C4-2B (cell line): ENCODE data around the gene ATXN1.
"Not testable (repeated sequence)": the region's sequence is repeated elsewhere in the genome, so short reads cannot be mapped to it uniquely, and the experiment has no call there.

Experiments
- H3K27ac ChIP-seq: fragments of 450-650 bp; 2 replicates; pipeline ENCODE4 v1.5.1; 2017
- ZFX ChIP-seq: fragments of 450-650 bp; IDR thresholded peaks from 2 replicates; pipeline ENCODE4 v1.6.1; 2017
- TF ChIP-seq, protein P1 (sequence below): fragments of 450-650 bp; conservative IDR thresholded peaks from 2 replicates; pipeline ENCODE4 v1.5.1; 2017; ENCODE audit warnings: mild to moderate bottlenecking

Gene ATXN1

DNA sequence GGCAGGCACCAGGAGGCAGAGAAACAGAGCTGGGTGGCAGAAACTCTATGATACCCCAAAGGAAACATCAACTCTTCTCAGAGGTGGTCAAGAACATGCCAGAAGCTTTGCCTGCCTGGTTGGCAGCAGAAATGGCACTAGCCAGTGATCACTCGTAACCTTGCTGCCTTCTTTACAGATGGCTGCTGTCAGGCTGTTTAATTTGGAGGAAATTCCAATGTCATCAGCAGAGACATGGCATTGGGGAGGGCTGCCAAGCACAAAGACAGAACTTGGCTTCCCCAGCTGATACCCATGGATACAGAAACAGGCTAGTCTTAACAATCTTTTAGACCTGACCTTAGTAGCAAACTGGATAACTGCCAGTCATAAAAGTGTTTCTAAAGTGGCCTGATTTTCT lies 369.2 kb downstream of the ATXN1 start:
- TF ChIP-seq, protein P1, sequence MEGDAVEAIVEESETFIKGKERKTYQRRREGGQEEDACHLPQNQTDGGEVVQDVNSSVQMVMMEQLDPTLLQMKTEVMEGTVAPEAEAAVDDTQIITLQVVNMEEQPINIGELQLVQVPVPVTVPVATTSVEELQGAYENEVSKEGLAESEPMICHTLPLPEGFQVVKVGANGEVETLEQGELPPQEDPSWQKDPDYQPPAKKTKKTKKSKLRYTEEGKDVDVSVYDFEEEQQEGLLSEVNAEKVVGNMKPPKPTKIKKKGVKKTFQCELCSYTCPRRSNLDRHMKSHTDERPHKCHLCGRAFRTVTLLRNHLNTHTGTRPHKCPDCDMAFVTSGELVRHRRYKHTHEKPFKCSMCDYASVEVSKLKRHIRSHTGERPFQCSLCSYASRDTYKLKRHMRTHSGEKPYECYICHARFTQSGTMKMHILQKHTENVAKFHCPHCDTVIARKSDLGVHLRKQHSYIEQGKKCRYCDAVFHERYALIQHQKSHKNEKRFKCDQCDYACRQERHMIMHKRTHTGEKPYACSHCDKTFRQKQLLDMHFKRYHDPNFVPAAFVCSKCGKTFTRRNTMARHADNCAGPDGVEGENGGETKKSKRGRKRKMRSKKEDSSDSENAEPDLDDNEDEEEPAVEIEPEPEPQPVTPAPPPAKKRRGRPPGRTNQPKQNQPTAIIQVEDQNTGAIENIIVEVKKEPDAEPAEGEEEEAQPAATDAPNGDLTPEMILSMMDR: no peak
- TF ChIP-seq ZFX: no peak
- no peak overlapping the region; the same call in 1 of the 2 replicates for H3K27ac ChIP-seq

GRCh38 chr6:16391451-16391912 lies 369.8 kb downstream of the ATXN1 start:
- no peak overlapping the region; the same call in 1 of the 2 replicates for H3K27ac ChIP-seq
- no peak for TF ChIP-seq ZFX
- TF ChIP-seq, protein P1: no peak

DNA sequence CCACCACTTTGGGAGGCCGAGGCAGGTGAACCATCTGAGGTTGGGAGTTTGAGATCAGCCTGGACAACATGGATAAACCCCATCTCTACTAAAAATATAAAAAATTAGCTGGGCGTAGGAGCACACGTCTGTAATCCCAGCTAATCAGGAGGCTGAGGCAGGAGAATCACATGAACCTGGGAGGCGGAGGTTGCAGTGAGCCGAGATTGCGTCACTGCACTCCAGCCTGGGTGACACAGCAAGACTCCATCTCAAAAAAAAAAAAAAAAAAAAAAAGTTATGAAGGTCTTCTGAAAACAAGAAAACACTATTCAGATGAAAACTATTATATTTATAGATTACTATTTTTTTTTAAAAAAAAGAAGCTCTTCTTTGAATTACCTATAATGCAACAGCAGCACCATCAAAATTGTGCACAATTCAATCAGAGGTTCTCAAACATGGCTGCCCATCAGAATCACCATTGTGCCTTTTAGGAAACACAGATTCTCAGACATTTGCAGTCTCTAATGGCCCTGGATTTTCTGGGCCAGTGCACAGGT lies 370.3 kb downstream of the ATXN1 start:
- not testable (repeated sequence) for H3K27ac ChIP-seq

GRCh38 chr6:16389642-16390041 lies 371.6 kb downstream of the ATXN1 start:
- TF ChIP-seq, protein P1: no peak
- TF ChIP-seq ZFX: no peak
- no peak overlapping the region for H3K27ac ChIP-seq

DNA sequence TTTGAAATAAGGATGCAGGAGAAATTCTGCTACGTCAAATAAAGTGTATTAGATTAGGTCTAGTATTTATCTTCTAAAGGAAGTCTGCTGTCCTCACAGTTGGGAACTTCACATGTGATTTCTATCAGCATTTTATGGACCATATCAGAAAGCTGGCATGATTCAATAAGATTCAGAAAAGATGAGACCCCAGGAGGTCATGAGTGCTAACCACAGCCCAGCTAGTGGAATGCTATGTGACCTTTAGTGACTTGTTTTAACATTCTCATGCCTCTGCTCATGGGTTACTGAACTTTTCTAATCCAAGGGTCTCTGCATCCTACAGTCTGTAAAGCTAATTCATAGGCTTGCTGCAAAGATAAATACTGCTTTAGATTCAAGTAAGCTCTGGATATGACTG lies 372.8 kb downstream of the ATXN1 start:
- H3K27ac ChIP-seq: no peak overlapping the region
- no peak for TF ChIP-seq ZFX
- TF ChIP-seq, protein P1: no peak

GRCh38 chr6:16386057-16386456 lies 375.2 kb downstream of the ATXN1 start:
- no peak overlapping the region for H3K27ac ChIP-seq

DNA sequence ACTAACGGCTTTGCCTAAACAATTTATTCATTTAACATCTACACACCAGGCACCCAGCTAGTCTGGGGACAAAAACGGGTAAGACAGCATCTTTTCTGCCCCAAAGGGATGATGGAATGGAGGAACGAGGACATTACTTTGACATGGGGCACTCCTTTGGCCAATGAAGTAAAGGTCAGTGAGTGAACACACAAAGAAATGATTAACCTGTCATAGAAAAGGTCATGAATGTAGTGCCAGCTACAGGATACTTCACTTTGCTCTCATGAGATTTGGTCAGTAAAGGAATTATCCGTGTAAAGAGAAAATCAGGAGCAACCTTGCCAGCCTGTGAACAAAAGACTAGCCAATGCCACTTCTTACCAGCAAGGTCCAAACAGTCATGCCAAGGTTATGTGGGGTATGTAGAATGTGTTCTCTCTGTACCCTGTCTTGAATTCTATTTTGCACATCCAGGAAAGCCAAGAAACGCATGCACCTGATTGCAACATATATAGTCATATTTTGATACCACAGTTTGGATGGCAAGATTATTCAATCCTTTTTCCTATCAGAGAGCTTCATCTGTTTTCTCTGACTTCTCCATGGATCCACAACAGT lies 377.6 kb downstream of the ATXN1 start:
- H3K27ac ChIP-seq: no peak overlapping the region
- TF ChIP-seq ZFX: no peak
- TF ChIP-seq, protein P1: no peak

More at GRCh38 chr6:16386057-16386456, 375.2 kb downstream of the ATXN1 start:
- TF ChIP-seq, protein P1: no peak
- TF ChIP-seq ZFX: no peak

DNA sequence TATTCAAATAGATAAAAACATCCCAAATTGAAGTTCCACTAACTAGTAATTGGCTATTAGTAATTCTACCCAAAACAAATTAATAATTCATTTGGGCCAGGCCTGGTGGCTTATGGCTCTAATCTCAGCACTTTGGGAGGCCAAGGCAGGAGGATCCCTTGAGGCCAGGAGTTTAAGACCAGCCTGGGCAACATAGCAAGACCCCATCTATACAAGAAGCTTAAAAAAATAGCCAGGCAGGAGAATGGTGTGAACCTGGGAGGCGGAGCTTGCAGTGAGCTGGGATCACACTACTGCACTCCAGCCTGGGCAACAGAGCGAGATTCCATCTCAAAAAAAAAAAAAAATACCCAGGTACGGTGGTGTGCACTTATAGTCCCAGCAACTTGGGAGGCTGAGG lies 379.3 kb downstream of the ATXN1 start:
- not testable (repeated sequence) for H3K27ac ChIP-seq
